SK-N-MC (cell line): ENCODE data around the gene HAND2.

Experiments used
- EZH2 ChIP-seq: fragments of 200-600 bp; sonication (generic); IDR thresholded peaks from one replicate; pipeline ENCODE4 v1.6.1; 2017; ENCODE audit warnings: antibody characterized with exemption
- POLR2AphosphoS5 ChIP-seq: IDR thresholded peaks from 2 replicates; pipeline ENCODE4 v1.6.1; 2012; ENCODE audit warnings: mild to moderate bottlenecking, low read depth, low read length, borderline replicate concordance

DNA sequence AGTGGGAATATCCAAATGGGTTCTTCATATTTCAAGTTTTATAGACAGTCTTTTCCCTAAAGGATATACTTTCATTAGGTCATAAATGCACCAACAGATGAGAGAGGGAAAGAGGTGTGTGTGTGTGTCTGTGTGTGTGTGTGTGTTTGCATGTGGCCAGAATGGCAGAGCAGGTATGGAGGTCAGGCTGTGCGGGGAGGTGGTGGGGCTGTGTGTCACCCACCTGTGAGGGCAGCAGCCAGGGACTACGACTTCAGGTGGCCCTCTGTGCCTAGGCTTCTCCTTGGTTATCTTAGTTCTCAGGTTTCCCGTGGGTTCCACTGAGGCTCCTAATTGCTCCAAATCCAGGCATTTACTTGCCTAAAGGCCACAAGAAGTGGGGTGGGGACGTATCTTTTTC, 14.6 kb downstream of the HAND2 start:
- no peak for TF ChIP-seq EZH2
- no peak for TF ChIP-seq POLR2AphosphoS5
